PC-9 (cell line): Measurements from ENCODE around the gene GREB1L.
"Not testable (repeated sequence)": the region's sequence is repeated elsewhere in the genome, so short reads cannot be mapped to it uniquely, and the experiment has no call there.

Experiments used
- EZH2 ChIP-seq: fragments of 200-600 bp; sonication (generic); IDR thresholded peaks from 2 replicates; pipeline ENCODE4 v1.8.0; 2017; ENCODE audit warnings: antibody characterized with exemption, low read depth
- TF ChIP-seq, protein P1 (sequence below): fragments of 200-600 bp; sonication (generic); conservative IDR thresholded peaks from 2 replicates; pipeline ENCODE4 v1.6.1; 2017; ENCODE audit warnings: mixed run types, antibody characterized with exemption, mild to moderate bottlenecking, moderate library complexity

DNA sequence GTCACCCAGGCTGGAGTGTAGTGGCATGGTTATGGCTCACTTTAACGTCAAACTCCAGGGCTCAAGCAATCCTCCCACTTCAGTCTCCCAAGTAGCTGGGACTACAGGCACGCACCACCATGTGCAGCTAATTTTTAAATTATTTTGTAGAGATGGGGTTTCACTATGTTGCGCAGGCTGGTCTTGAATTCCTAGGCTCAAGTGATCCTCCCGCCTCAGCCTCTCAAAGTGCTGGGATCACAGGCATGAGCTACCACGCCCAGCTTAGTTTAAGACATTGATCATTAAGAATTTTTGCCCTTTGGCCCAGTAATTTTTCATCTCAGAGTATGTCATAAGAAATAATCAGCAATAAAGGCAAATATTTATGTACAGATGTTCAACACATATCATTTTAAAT is 73.1 kb downstream of the GREB1L start:
- TF ChIP-seq, protein P1, sequence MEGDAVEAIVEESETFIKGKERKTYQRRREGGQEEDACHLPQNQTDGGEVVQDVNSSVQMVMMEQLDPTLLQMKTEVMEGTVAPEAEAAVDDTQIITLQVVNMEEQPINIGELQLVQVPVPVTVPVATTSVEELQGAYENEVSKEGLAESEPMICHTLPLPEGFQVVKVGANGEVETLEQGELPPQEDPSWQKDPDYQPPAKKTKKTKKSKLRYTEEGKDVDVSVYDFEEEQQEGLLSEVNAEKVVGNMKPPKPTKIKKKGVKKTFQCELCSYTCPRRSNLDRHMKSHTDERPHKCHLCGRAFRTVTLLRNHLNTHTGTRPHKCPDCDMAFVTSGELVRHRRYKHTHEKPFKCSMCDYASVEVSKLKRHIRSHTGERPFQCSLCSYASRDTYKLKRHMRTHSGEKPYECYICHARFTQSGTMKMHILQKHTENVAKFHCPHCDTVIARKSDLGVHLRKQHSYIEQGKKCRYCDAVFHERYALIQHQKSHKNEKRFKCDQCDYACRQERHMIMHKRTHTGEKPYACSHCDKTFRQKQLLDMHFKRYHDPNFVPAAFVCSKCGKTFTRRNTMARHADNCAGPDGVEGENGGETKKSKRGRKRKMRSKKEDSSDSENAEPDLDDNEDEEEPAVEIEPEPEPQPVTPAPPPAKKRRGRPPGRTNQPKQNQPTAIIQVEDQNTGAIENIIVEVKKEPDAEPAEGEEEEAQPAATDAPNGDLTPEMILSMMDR: not testable (repeated sequence)
- TF ChIP-seq EZH2: not testable (repeated sequence)
